HEK293T (cell line): ENCODE measurements around the gene SLC30A9.

ENCODE experiments used
- ARNT ChIP-seq: fragments of 450-650 bp; IDR thresholded peaks from 2 replicates; pipeline ENCODE4 v1.6.1; 2017; ENCODE audit warnings: mild to moderate bottlenecking
- FOXA1 ChIP-seq: fragments of 450-650 bp; IDR thresholded peaks from 2 replicates; pipeline ENCODE4 v1.6.1; 2016; ENCODE audit warnings: mild to moderate bottlenecking
- SP1 ChIP-seq: fragments of 450-650 bp; IDR thresholded peaks from 2 replicates; pipeline ENCODE4 v1.6.1; 2017
- SUZ12 ChIP-seq: fragments of 450-650 bp; IDR thresholded peaks from 2 replicates; pipeline ENCODE4 v1.6.1; 2016; ENCODE audit warnings: mild to moderate bottlenecking
- ZNF384 ChIP-seq: fragments of 450-650 bp; IDR thresholded peaks from 2 replicates; pipeline ENCODE4 v1.6.1; 2016
- TF ChIP-seq, protein P1 (sequence below): fragments of 450-650 bp; IDR thresholded peaks from 2 replicates; pipeline ENCODE4 v1.6.1; 2016

DNA sequence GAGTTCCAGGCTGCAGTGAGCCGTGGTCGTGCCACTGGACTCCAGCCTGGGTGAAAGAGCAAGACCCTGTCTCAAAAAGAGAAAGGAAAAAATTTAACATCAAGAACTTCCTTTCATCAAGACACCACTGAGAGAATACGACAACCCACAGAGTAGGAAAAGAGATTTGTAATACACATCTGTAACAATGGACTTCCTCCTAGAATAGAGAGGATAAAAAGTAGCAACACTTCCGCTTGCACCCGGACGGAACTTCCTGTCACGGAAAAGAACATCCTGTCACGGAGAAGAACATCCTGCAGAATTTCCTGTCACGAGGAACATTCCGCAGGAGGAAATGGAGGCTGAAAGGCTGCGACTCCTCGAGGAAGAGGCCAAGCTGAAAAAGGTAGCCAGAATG is 8.9 kb upstream of the SLC30A9 start, which contains the start of gene DCAF4L1:
- TF ChIP-seq, protein P1, sequence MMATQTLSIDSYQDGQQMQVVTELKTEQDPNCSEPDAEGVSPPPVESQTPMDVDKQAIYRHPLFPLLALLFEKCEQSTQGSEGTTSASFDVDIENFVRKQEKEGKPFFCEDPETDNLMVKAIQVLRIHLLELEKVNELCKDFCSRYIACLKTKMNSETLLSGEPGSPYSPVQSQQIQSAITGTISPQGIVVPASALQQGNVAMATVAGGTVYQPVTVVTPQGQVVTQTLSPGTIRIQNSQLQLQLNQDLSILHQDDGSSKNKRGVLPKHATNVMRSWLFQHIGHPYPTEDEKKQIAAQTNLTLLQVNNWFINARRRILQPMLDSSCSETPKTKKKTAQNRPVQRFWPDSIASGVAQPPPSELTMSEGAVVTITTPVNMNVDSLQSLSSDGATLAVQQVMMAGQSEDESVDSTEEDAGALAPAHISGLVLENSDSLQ = no peak
- no peak for TF ChIP-seq SP1
- no peak for TF ChIP-seq SUZ12
- no peak for TF ChIP-seq ARNT
- TF ChIP-seq ZNF384 = no peak
- TF ChIP-seq FOXA1 = no peak
